ENCODE measurements around the gene MYH11. TPM values are rescaled to one million over a fixed set of nuclear protein-coding genes. Genes with fewer than 3 reads are reported as not detected.

MYH11 gene
- total RNA-seq, 1 donor from 2014 or later = 102 TPM

GRCh38 chr16:15786501-15786900, 70.3 kb downstream of the MYH11 start:
- no peaks in the 10 kb centered on the region for H3K36me3 ChIP-seq
- ATAC-seq = no peak
- no peaks in the 10 kb centered on the region for H3K4me1 ChIP-seq
- intact Hi-C loops (cut with DNase I) = no loop called here
- no peak for DNase-seq
- H3K27ac ChIP-seq = no peak overlapping the region
- no peak for TF ChIP-seq CTCF (IDR thresholded peaks at IDR 0.05)
- H3K4me3 ChIP-seq = no peak overlapping the region
- H3K27me3 ChIP-seq (ENCODE audit: low read depth) = no peaks in the 10 kb centered on the region
- no peaks in the 10 kb centered on the region for H3K9me3 ChIP-seq

GRCh38 chr16:15785386-15786059, 71.3 kb downstream of the MYH11 start:
- Histone ChIP-seq H3K27ac (no peak overlapping the region), H3K27me3 (ENCODE audit: low read depth) (no peaks in the 10 kb centered on the region), H3K9me3 (no peaks in the 10 kb centered on the region), H3K36me3 (no peaks in the 10 kb centered on the region), H3K4me1 (no peaks in the 10 kb centered on the region), H3K4me3 (no peak overlapping the region)
- no peak for TF ChIP-seq CTCF (IDR thresholded peaks at IDR 0.05)
- ATAC-seq = no peak
- intact Hi-C loops (cut with DNase I) = no loop called here
- DNase-seq = no peak

GRCh38 chr16:15783985-15784384, 72.8 kb downstream of the MYH11 start:
- no peaks in the 10 kb centered on the region for H3K36me3 ChIP-seq
- no peak overlapping the region for H3K27ac ChIP-seq
- DNase-seq (no peak), ATAC-seq (no peak)
- intact Hi-C loops (cut with DNase I) = no loop called here
- no peaks in the 10 kb centered on the region for H3K9me3 ChIP-seq
- no peak for TF ChIP-seq CTCF (IDR thresholded peaks at IDR 0.05)
- H3K27me3 ChIP-seq (ENCODE audit: low read depth) = no peaks in the 10 kb centered on the region
- no peak overlapping the region for H3K4me3 ChIP-seq
- no peaks in the 10 kb centered on the region for H3K4me1 ChIP-seq

GRCh38 chr16:15782573-15783365, 74.1 kb downstream of the MYH11 start:
- DNase-seq = no peak

GRCh38 chr16:15781650-15782049, 75.2 kb downstream of the MYH11 start:
- Histone ChIP-seq H3K9me3 (no peaks in the 10 kb centered on the region), H3K36me3 (no peaks in the 10 kb centered on the region), H3K4me1 (no peaks in the 10 kb centered on the region), H3K4me3 (no peak overlapping the region), H3K27me3 (ENCODE audit: low read depth) (no peaks in the 10 kb centered on the region), H3K27ac (no peak overlapping the region)
- no peak for TF ChIP-seq CTCF (IDR thresholded peaks at IDR 0.05)
- intact Hi-C loops (cut with DNase I) = no loop called here
- ATAC-seq (no peak), DNase-seq (no peak)

More at GRCh38 chr16:15782573-15783365, 74.1 kb downstream of the MYH11 start:
- H3K9me3 ChIP-seq = no peaks in the 10 kb centered on the region
- H3K27me3 ChIP-seq (ENCODE audit: low read depth) = no peaks in the 10 kb centered on the region
- no peaks in the 10 kb centered on the region for H3K4me1 ChIP-seq
- intact Hi-C loops (cut with DNase I) = no loop called here
- ATAC-seq = no peak
- no peaks in the 10 kb centered on the region for H3K36me3 ChIP-seq
- no peak overlapping the region for H3K4me3 ChIP-seq
- H3K27ac ChIP-seq = no peak overlapping the region
- TF ChIP-seq CTCF (IDR thresholded peaks at IDR 0.05) = no peak
